IPS-18c (cell line): Measurements from ENCODE around the gene BRAF.
"Not testable (repeated sequence)": the region's sequence is repeated elsewhere in the genome, so short reads cannot be mapped to it uniquely, and the experiment has no call there.

Experiments
- H3K4me3 ChIP-seq: 2 replicates; pipeline ENCODE4 v1.7.0; 2013; ENCODE audit warnings: low read depth, mild to moderate bottlenecking, low read length, moderate library complexity; ENCODE audit not compliant: insufficient read depth
- H3K9me3 ChIP-seq: one replicate; pipeline ENCODE4 v1.6.1; 2013; ENCODE audit warnings: mild to moderate bottlenecking, low read length, moderate library complexity; ENCODE audit not compliant: control insufficient read depth, insufficient read depth

The BRAF gene

GRCh38 chr7:140671966-140672365 is 252.8 kb downstream of the BRAF start:
- Histone ChIP-seq H3K9me3 (no peaks in the 10 kb centered on the region), H3K4me3 (peak overlapping the region; percentile 35; the same call in 1 of the 2 replicates)

- Histone ChIP-seq H3K4me3 (no peak overlapping the region), H3K9me3 (no peaks in the 10 kb centered on the region)
Observed at GRCh38 chr7:140670343-140670935, 254.3 kb downstream of the BRAF start.

GRCh38 chr7:140669862-140670261 is 254.9 kb downstream of the BRAF start:
- not testable (repeated sequence) for H3K9me3 ChIP-seq, H3K4me3 ChIP-seq

DNA sequence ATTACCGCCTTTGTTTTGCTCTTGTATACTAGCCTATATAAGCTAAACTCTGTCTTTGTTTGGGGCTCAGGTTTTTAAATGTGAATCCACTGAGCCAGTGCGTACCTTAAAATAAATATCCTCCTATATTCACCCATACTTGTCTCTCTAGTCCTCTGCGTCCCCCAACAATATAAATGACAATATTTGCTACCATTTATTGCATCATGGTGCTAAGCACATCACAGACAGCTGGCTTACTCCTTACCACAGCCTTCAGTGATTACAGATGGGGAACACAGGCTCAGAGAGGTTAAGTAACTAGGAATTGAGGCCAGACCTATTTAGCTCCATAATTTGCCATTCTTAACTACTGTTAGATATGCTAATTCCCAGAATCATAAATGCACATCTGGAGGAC is 255.4 kb downstream of the BRAF start:
- Histone ChIP-seq H3K9me3 (no peaks in the 10 kb centered on the region), H3K4me3 (no peak overlapping the region)
